T-cell (primary cell): Measurements from ENCODE around the gene OCA2. TPM values are rescaled to one million over a fixed set of nuclear protein-coding genes. Genes with fewer than 3 reads are reported as not detected.

Experiments used
- ATAC-seq, 4 experiments: fragments of 200-7000 bp in 3 of 4; fragments of 150-1000 bp in 1 of 4; cut with Tn5 transposase; replicated peaks in 1 of 4; 1 replicate in 3 of 4; 2 replicates in 1 of 4; pipeline ENCODE4 v1.10.0; 2021; ENCODE audit warnings: moderate library complexity in 3 of 4, mild to moderate bottlenecking in 2 of 4, moderate number of reproducible peaks in 1 of 4
- CTCF ChIA-PET, 2 donors: fragments of 300-600 bp; sonication (Branson Sonifier 250); formaldehyde crosslinking; loops; one replicate each; lab custom pipeline; 2022; ENCODE audit warnings: antibody characterized with exemption in 2 of 2; lab: Charles Lee
- POLR2A ChIA-PET, 2 donors: fragments of 300-600 bp; sonication (Branson Sonifier 250); formaldehyde crosslinking; loops; one replicate each; lab custom pipeline; 2022; ENCODE audit warnings: antibody characterized with exemption in 2 of 2; lab: Charles Lee
- DNase-seq, 35 experiments: peaks; one replicate each; pipeline versions ENCODE4 v3.0.0 to v3.0.0-alpha.2; 2013 to 2023
- H3K27ac ChIP-seq: one replicate; pipeline ENCODE4 v1.5.1; 2013; ENCODE audit warnings: low read length
- H3K27me3 ChIP-seq, 2 experiments: replicated peaks in 1 of 2; 1 replicate in 1 of 2; 2 replicates in 1 of 2; pipeline versions ENCODE4 v1.6.1 to v1.7.0; 2013; ENCODE audit warnings: low read length in 1 of 2, mixed read lengths in 1 of 2; ENCODE audit not compliant: control insufficient read depth in 2 of 2, insufficient read depth in 2 of 2; ENCODE audit errors: extremely low read depth in 1 of 2
- H3K36me3 ChIP-seq, 2 donors: 1 replicate in 1 of 2; 2 replicates in 1 of 2; pipeline versions ENCODE4 v1.6.1 to v1.7.0; 2013; ENCODE audit warnings: low read length in 1 of 2; ENCODE audit not compliant: control insufficient read depth in 2 of 2, insufficient read depth in 1 of 2; ENCODE audit errors: extremely low read depth in 1 of 2
- H3K4me1 ChIP-seq, 2 experiments: 1 replicate in 1 of 2; 2 replicates in 1 of 2; pipeline versions ENCODE4 v1.6.1 to v1.7.0; 2013; ENCODE audit warnings: low read length in 2 of 2, mixed read lengths in 1 of 2; ENCODE audit not compliant: insufficient read depth in 2 of 2, control insufficient read depth in 1 of 2; ENCODE audit errors: extremely low read depth in 1 of 2
- H3K4me3 ChIP-seq, 2 donors: 1 replicate in 1 of 2; 2 replicates in 1 of 2; pipeline versions ENCODE4 v1.5.1 to v1.7.0; 2013; ENCODE audit warnings: mild to moderate bottlenecking in 2 of 2, low read length in 1 of 2, moderate library complexity in 1 of 2; ENCODE audit not compliant: control insufficient read depth in 1 of 2; ENCODE audit errors: extremely low read depth in 1 of 2
- H3K9me3 ChIP-seq: 2 replicates; pipeline ENCODE4 v1.7.0; 2013
- H3K27ac Mint-ChIP-seq, 2 donors: one replicate each; pipeline ENCODE4 v1.8.0; 2020 to 2021; ENCODE audit warnings: mild to moderate bottlenecking in 2 of 2, mixed read lengths in 2 of 2
- H3K27me3 Mint-ChIP-seq, 2 donors: one replicate each; pipeline ENCODE4 v1.8.0; 2021 to 2022; ENCODE audit warnings: mixed read lengths in 2 of 2
- H3K36me3 Mint-ChIP-seq: one replicate; pipeline ENCODE4 v1.8.0; 2021; ENCODE audit warnings: mixed read lengths
- H3K4me1 Mint-ChIP-seq, 3 donors: one replicate each; pipeline ENCODE4 v1.8.0; 2020 to 2022; ENCODE audit warnings: mixed read lengths in 3 of 3, mild to moderate bottlenecking in 1 of 3
- H3K4me3 Mint-ChIP-seq, 3 donors: one replicate each; pipeline ENCODE4 v1.8.0; 2020 to 2022; ENCODE audit warnings: mild to moderate bottlenecking in 3 of 3, mixed read lengths in 3 of 3, moderate library complexity in 3 of 3
- H3K9me3 Mint-ChIP-seq, 3 donors: one replicate each; pipeline ENCODE4 v1.8.0; 2020 to 2022; ENCODE audit warnings: mixed read lengths in 3 of 3
- WGBS: methylation state at CpG from one replicate; pipeline ENCODE4 v1.1.5; 2013; ENCODE audit warnings: missing lambda C conversion rate; ENCODE audit not compliant: insufficient coverage; 5-methylcytosine and 5-hydroxymethylcytosine counted together
- total RNA-seq, 35 experiments: library from RNA in 6 of 35; stranded (reverse) in 6 of 35; fragments of 120-200 nt in 1 of 35; gene quantifications; one replicate each; pipeline versions ENCODE4 v1.2.1 to v1.2.4 and lab custom pipeline; 2013 to 2026

Gene OCA2
- total RNA-seq, 5 donors from 2014 or later (not counting 1 experiment from before 2014, with no cell fraction given), result 0.19 to 0.67 TPM; not detected in 3

- ChIA-PET CTCF (no interaction called here), POLR2A (interaction anchor here in 1 of 2 donors (0.7 kb wide), 1 partner anchor 1488 kb away, joined by 3 read pairs; no protein-coding TSS in a partner anchor)
- WGBS, result 76% methylated on average over 10 of the region's 16 CpGs
- DNase-seq (no peak), ATAC-seq (no peak)
- Mint-ChIP-seq H3K36me3 (no peaks in the 10 kb centered on the region), H3K9me3 (peaks cover 3 to 21% (median 18%) of the 10 kb centered on the region in 3 donors), H3K27me3 (no peaks in the 10 kb centered on the region), H3K4me3 (no peak overlapping the region), H3K27ac (no peak overlapping the region), H3K4me1 (no peaks in the 10 kb centered on the region)
- Histone ChIP-seq H3K27ac (no peak overlapping the region), H3K36me3 (no peaks in the 10 kb centered on the region), H3K4me1 (no peaks in the 10 kb centered on the region), H3K27me3 (peaks cover 0 to 8% of the 10 kb centered on the region in 2 experiments), H3K4me3 (no peak overlapping the region), H3K9me3 (no peaks in the 10 kb centered on the region)
These were observed 356.2 kb downstream of the OCA2 start for GRCh38 chr15:27742751-27743477.

DNA sequence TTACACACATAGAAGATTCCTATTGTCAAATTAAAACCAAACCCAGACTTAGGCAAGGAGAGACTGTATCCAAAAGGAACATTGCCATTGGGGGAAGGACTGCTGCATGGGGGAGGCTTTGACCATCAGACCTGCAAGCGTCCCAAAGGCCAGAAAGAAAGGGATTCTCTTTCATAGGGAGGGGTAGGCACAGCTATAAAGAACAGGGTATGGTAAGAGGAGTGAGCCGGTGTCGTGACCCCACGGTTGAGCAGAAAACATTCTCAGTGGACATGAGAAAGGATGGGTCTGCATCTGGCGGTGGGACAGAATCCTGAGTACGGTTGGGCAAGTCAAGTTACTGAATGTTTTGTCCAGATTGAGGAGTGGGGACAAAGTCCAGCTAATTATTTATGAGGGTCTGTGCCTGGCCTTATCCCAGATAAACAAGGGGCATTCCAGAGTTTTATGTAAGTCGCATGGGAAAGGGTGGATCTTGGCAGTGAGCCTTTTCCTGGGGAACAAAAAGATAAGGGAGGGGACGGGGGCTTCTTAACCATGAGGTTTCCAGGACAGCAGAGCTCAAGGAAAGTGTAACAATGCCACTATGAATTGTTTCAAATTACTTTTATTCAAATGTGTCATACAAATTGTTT is 357.8 kb downstream of the OCA2 start:
- Mint-ChIP-seq H3K36me3 (no peaks in the 10 kb centered on the region), H3K27ac (no peak overlapping the region), H3K4me1 (no peaks in the 10 kb centered on the region), H3K27me3 (no peaks in the 10 kb centered on the region), H3K9me3 (peaks cover 10 to 28% (median 12%) of the 10 kb centered on the region in 3 donors), H3K4me3 (no peak overlapping the region)
- DNase-seq, result no peak
- Histone ChIP-seq H3K36me3 (no peaks in the 10 kb centered on the region), H3K9me3 (no peaks in the 10 kb centered on the region), H3K27ac (no peak overlapping the region), H3K4me1 (no peaks in the 10 kb centered on the region), H3K27me3 (peaks cover 0 to 8% of the 10 kb centered on the region in 2 experiments), H3K4me3 (no peak overlapping the region)
- WGBS, result 94% methylated on average over 6 of the region's 8 CpGs
- CTCF ChIA-PET, result no interaction called here
- POLR2A ChIA-PET, result no interaction called here
- ATAC-seq, result no peak

GRCh38 chr15:27734785-27735495 is 364.2 kb downstream of the OCA2 start:
- no peak for ATAC-seq
- H3K4me1 ChIP-seq, result no peaks in the 10 kb centered on the region
- H3K4me3 ChIP-seq, result no peak overlapping the region
- Mint-ChIP-seq H3K9me3 (peaks cover 16 to 45% (median 30%) of the 10 kb centered on the region in 3 donors), H3K4me1 (no peaks in the 10 kb centered on the region), H3K36me3 (no peaks in the 10 kb centered on the region), H3K4me3 (no peak overlapping the region), H3K27ac (no peak overlapping the region), H3K27me3 (no peaks in the 10 kb centered on the region)
- ChIA-PET POLR2A (no interaction called here), CTCF (no interaction called here)
- H3K9me3 ChIP-seq, result no peaks in the 10 kb centered on the region
- no peak overlapping the region for H3K27ac ChIP-seq
- DNase-seq, result no peak
- H3K36me3 ChIP-seq, result no peaks in the 10 kb centered on the region
- WGBS, result 60% methylated on average over 1 of the region's 3 CpGs
- no peaks in the 10 kb centered on the region for H3K27me3 ChIP-seq

DNA sequence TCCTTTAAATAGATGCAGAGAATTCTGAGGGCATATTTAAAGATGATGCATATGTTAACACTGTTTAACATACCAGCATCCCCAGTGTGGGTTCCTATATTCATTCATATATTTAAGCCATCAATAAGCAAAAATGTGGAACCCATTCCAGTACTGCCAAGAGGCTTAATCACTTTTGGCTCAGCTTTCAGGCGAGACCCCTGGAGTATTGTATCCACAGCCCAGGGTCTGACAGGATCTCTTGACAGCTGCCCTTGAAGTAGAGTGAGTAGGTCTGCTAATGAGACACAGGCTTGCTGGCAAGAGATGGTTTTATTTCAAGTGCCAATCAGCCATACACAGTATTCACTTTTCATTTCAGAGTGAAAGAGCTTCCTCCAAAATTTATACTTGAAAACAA is 367.3 kb downstream of the OCA2 start:
- Mint-ChIP-seq H3K27ac (no peak overlapping the region), H3K27me3 (no peaks in the 10 kb centered on the region), H3K4me3 (no peak overlapping the region), H3K9me3 (peaks cover 23 to 34% (median 24%) of the 10 kb centered on the region in 3 donors), H3K4me1 (no peaks in the 10 kb centered on the region), H3K36me3 (no peaks in the 10 kb centered on the region)
- Histone ChIP-seq H3K27ac (no peak overlapping the region), H3K9me3 (no peaks in the 10 kb centered on the region), H3K36me3 (no peaks in the 10 kb centered on the region), H3K27me3 (no peaks in the 10 kb centered on the region), H3K4me3 (no peak overlapping the region), H3K4me1 (no peaks in the 10 kb centered on the region)
- ChIA-PET POLR2A (no interaction called here), CTCF (no interaction called here)
- ATAC-seq (no peak), DNase-seq (no peak)
- no CpG with 5 or more reads among the region's 1 CpG for WGBS

- H3K27ac ChIP-seq, result no peak overlapping the region
- H3K4me3 ChIP-seq, result no peak overlapping the region
- POLR2A ChIA-PET, result interaction anchor here in 1 of 2 donors (0.6 kb wide), 1 partner anchor 9 kb away, joined by 3 read pairs; no protein-coding TSS in a partner anchor
- Mint-ChIP-seq H3K4me3 (no peak overlapping the region), H3K9me3 (peaks cover 20 to 26% (median 23%) of the 10 kb centered on the region in 3 donors), H3K27me3 (no peaks in the 10 kb centered on the region), H3K36me3 (no peaks in the 10 kb centered on the region), H3K27ac (no peak overlapping the region), H3K4me1 (no peaks in the 10 kb centered on the region)
- ATAC-seq (no peak), DNase-seq (no peak)
- no peaks in the 10 kb centered on the region for H3K27me3 ChIP-seq
- CTCF ChIA-PET, result no interaction called here
- no peaks in the 10 kb centered on the region for H3K9me3 ChIP-seq
- no peaks in the 10 kb centered on the region for H3K36me3 ChIP-seq
- H3K4me1 ChIP-seq, result no peaks in the 10 kb centered on the region
These were observed 368.2 kb downstream of the OCA2 start for GRCh38 chr15:27730868-27731267.

DNA sequence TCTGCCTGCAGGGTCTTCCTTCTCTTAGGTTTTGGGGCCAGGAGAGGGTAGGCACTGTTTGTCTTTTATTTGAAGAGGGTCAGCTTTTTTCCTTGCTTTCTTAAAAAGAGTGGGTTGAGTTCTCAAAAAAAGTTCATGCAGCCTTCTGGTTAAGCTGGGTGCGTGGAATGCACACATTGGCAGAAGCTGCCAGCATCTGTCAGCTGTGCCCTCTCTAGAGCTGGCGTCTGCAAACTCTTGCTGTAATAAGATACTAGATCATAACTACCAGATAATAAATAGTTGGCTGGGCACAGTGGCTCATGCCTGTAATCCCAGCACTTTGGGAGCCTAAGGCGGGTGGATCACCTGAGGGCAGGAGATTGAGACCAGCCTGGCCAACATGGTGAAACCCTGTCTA is 373.4 kb downstream of the OCA2 start:
- H3K9me3 ChIP-seq, result no peaks in the 10 kb centered on the region
- H3K4me1 ChIP-seq, result no peaks in the 10 kb centered on the region
- POLR2A ChIA-PET, result no interaction called here
- no peak overlapping the region for H3K4me3 ChIP-seq
- no peaks in the 10 kb centered on the region for H3K27me3 Mint-ChIP-seq
- CTCF ChIA-PET, result no interaction called here
- no peaks in the 10 kb centered on the region for H3K4me1 Mint-ChIP-seq
- no peak overlapping the region for H3K27ac Mint-ChIP-seq
- no peaks in the 10 kb centered on the region for H3K36me3 Mint-ChIP-seq
- DNase-seq (no peak), ATAC-seq (no peak)
- H3K36me3 ChIP-seq, result no peaks in the 10 kb centered on the region
- no CpG with 5 or more reads among the region's 3 CpGs for WGBS
- H3K4me3 Mint-ChIP-seq, result no peak overlapping the region
- H3K27ac ChIP-seq, result no peak overlapping the region
- peaks cover 0 to 4% of the 10 kb centered on the region in 2 experiments for H3K27me3 ChIP-seq
- peaks cover 0 to 17% (median 2%) of the 10 kb centered on the region in 3 donors for H3K9me3 Mint-ChIP-seq
